A549 (cell line): ENCODE data around the gene CD40LG. TPM values are rescaled to one million over a fixed set of nuclear protein-coding genes. Genes with fewer than 3 reads are reported as not detected.
A peak's percentile ranks its signal among the peaks of the same experiment; 100 is the strongest.

Source experiments
- ATAC-seq, 2 experiments: fragments of 200-7000 bp in 1 of 2; fragments of >200 bp in 1 of 2; cut with Nextera tagmentation in 1 of 2; cut with Tn5 transposase in 1 of 2; 3 replicates each; pipeline versions ENCODE4 v1.8.0 to v1.9.1; 2018 to 2020; ENCODE audit warnings: mild to moderate bottlenecking in 1 of 2, moderate library complexity in 1 of 2
- CTCF ChIA-PET: fragments of 300-600 bp; sonication (Branson Sonifier 250); formaldehyde crosslinking; extraction: SDS; loops from one replicate; lab custom pipeline; 2021; ENCODE audit warnings: antibody characterized with exemption, inconsistent platforms; lab: Yijun Ruan, JAX
- POLR2A ChIA-PET: fragments of 350-600 bp; formaldehyde crosslinking; extraction: SDS; loops from one replicate; lab custom pipeline; 2021; ENCODE audit warnings: antibody characterized with exemption, inconsistent platforms; lab: Yijun Ruan, JAX
- DNase-seq, 2 experiments: peaks; one replicate each; pipeline versions ENCODE4 v3.0.0 to v3.0.0-alpha.2; 2011 to 2016; ENCODE audit warnings: low read depth in 1 of 2, low spot score in 1 of 2
- FAIRE-seq: peaks from 2 replicates; lab custom pipeline; 2011; peaks lifted over from hg19 to GRCh38; lab: Jason Lieb, UNC
- H3K27ac ChIP-seq, 2 experiments: fragments of >200 bp; sonication (Bioruptor Twin); formaldehyde crosslinking; 3 replicates each; pipeline ENCODE4 v1.5.1; 2016 to 2017
- H3K4me1 ChIP-seq: fragments of >200 bp; sonication (Bioruptor Twin); formaldehyde crosslinking; 3 replicates; pipeline ENCODE4 v1.6.1; 2016
- H3K4me2 ChIP-seq: fragments of >200 bp; sonication (Bioruptor Twin); formaldehyde crosslinking; 3 replicates; pipeline ENCODE4 v1.6.1; 2016
- H3K4me3 ChIP-seq: fragments of >200 bp; sonication (Bioruptor Twin); formaldehyde crosslinking; 3 replicates; pipeline ENCODE4 v1.5.1; 2016
- H3K9me3 ChIP-seq: fragments of >200 bp; sonication (Bioruptor Twin); formaldehyde crosslinking; 3 replicates; pipeline ENCODE4 v1.6.1; 2016
- CBX2 ChIP-seq: fragments of 200-600 bp; sonication (generic); IDR thresholded peaks from 2 replicates; pipeline ENCODE4 v1.6.1; 2016; ENCODE audit warnings: low read depth, mild to moderate bottlenecking, borderline replicate concordance
- CEBPB ChIP-seq, 2 experiments: fragments of >200 bp in 1 of 2; sonication (Bioruptor Twin) in 1 of 2; formaldehyde crosslinking in 1 of 2; IDR thresholded peaks; 2 replicates each; pipeline ENCODE4 v1.6.1; 2012 to 2016
- EHF ChIP-seq: fragments of 250-450 bp; sonication (Bioruptor Pico); IDR thresholded peaks from 2 replicates; pipeline ENCODE4 v1.5.0; 2020; ENCODE audit warnings: mild to moderate bottlenecking
- FOSL2 ChIP-seq, 2 experiments: fragments of 450-650 bp in 1 of 2; fragments of >200 bp in 1 of 2; sonication (Bioruptor Twin) in 1 of 2; formaldehyde crosslinking; IDR thresholded peaks; 2 replicates each; pipeline versions ENCODE4 v1.5.0 to v1.6.1; 2016 to 2020; ENCODE audit warnings: mild to moderate bottlenecking in 1 of 2, moderate library complexity in 1 of 2
- GATA3 ChIP-seq: IDR thresholded peaks from 2 replicates; pipeline ENCODE4 v1.6.1; 2012; ENCODE audit warnings: borderline replicate concordance
- HEYL ChIP-seq: fragments of 250-450 bp; sonication (Bioruptor Pico); IDR thresholded peaks from 2 replicates; pipeline ENCODE4 v1.8.0; 2021; ENCODE audit warnings: mild to moderate bottlenecking, moderate library complexity
- MAZ ChIP-seq: fragments of 150-350 bp; IDR thresholded peaks from 2 replicates; pipeline ENCODE4 v1.6.1; 2014; ENCODE audit warnings: antibody characterized with exemption, low read depth, low read length, borderline replicate concordance
- NPAS2 ChIP-seq: fragments of 250-450 bp; sonication (Bioruptor Pico); IDR thresholded peaks from 2 replicates; pipeline ENCODE4 v1.8.0; 2022; ENCODE audit warnings: mild to moderate bottlenecking, moderate library complexity, borderline replicate concordance
- POLR2AphosphoS2 ChIP-seq: conservative IDR thresholded peaks from 2 replicates; pipeline ENCODE4 v1.6.1; 2012; ENCODE audit warnings: low read length, improper control_type of control experiment, inconsistent platforms
- RAD21 ChIP-seq, 2 experiments: fragments of >200 bp in 1 of 2; sonication (Bioruptor Twin) in 1 of 2; formaldehyde crosslinking in 1 of 2; IDR thresholded peaks in 1 of 2; conservative IDR thresholded peaks in 1 of 2; 2 replicates in 1 of 2; 3 replicates in 1 of 2; pipeline ENCODE4 v1.6.1; 2012 to 2018; ENCODE audit warnings: inconsistent platforms in 1 of 2
- RFX5 ChIP-seq: fragments of 450-650 bp; IDR thresholded peaks from 2 replicates; pipeline ENCODE4 v1.7.1; 2014; ENCODE audit warnings: antibody characterized with exemption, mild to moderate bottlenecking, moderate library complexity
- RNF2 ChIP-seq: fragments of 200-600 bp; sonication (generic); IDR thresholded peaks from 2 replicates; pipeline ENCODE4 v1.6.1; 2016; ENCODE audit warnings: low read depth, mild to moderate bottlenecking, antibody characterized with exemption, moderate library complexity, borderline replicate concordance
- SMC3 ChIP-seq: fragments of >200 bp; sonication (Bioruptor Twin); formaldehyde crosslinking; IDR thresholded peaks from 3 replicates; pipeline ENCODE4 v1.6.1; 2018; ENCODE audit warnings: inconsistent platforms
- ZNF302 ChIP-seq: fragments of 250-450 bp; sonication (Bioruptor Pico); IDR thresholded peaks from 2 replicates; pipeline ENCODE4 v1.9.0; 2021; ENCODE audit warnings: inconsistent platforms, mild to moderate bottlenecking, moderate library complexity
- WGBS: methylation state at CpG from one replicate; pipeline ENCODE4 v1.1.6; 2017; ENCODE audit errors: missing lambda C conversion rate; 5-methylcytosine and 5-hydroxymethylcytosine counted together
- polyA plus RNA-seq, 4 experiments: library from polyadenylated mRNA; depleted of rRNA in 3 of 4; stranded (reverse); fragments of >200 nt; fragmentation: RNase III in 1 of 4; extraction: RNeasy Plus Mini Kit Qiagen cat#74134 plus additional on column Dnase treatment in 1 of 4; gene quantifications; 2 replicates in 3 of 4; 3 replicates in 1 of 4; pipeline ENCODE4 v1.2.3, GENCODE V29; 2011 to 2017
- TF ChIP-seq, protein P1 (sequence below): fragments of >200 bp; sonication (Bioruptor Twin); formaldehyde crosslinking; IDR thresholded peaks from 3 replicates; pipeline ENCODE4 v1.5.1; 2016
- TF ChIP-seq, protein P2 (sequence below): fragments of 250-450 bp; sonication (Bioruptor Pico); IDR thresholded peaks from 2 replicates; pipeline ENCODE4 v1.5.0; 2021; ENCODE audit warnings: mild to moderate bottlenecking, moderate library complexity, borderline replicate concordance
- TF ChIP-seq, protein P3 (sequence below): fragments of 450-650 bp; IDR thresholded peaks from 2 replicates; pipeline ENCODE4 v1.6.1; 2014; ENCODE audit warnings: antibody characterized with exemption
- TF ChIP-seq, protein P4 (sequence below): fragments of >200 bp; sonication (Bioruptor Twin); formaldehyde crosslinking; IDR thresholded peaks from 3 replicates; pipeline ENCODE4 v1.6.1; 2016

The CD40LG gene
- polyA plus RNA-seq, 2 of the 4 experiments (the other 2 are of a cell fraction), result not detected

DNA sequence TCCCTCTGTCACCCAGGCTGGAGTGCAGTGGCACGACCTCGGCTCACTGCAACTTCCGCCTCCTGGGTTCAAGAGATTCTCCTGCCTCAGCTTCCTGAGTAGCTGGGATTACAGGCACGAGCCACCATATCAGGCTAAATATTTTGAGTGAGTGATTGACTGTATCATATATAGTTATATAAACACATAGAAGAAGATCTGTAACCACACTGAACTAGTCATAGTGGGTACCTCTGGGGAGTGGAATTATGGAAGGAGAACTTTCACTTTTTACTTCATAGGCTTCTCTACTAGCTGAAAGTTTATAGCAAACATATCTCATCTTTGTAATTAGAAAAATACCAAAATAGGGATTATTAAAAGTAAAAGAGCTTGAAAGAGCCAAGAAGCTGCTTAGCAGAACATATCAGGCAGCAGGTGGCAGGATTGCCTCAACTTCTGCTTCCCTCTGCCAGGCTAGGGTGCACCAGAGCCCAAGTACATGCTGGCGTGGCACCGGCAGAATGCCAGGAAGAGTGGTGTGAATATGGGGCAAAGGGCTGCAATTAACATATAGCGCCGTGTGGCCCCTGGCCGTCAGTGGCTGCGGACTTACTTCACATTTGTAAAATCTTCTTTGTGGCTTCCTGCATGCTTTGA, 39.5 kb upstream of the CD40LG start:
- Histone ChIP-seq H3K4me1 (no peaks in the 10 kb centered on the region), H3K4me2 (no peak overlapping the region), H3K9me3 (no peaks in the 10 kb centered on the region), H3K27ac (no peak overlapping the region), H3K4me3 (no peak overlapping the region)
- WGBS, result 25% methylated on average over 10 of the region's 10 CpGs
- FAIRE-seq (no peak), ATAC-seq (peak in 1 of 2 experiments; percentile 62; a peak in 2 of 6 replicates), DNase-seq (peak in 1 of 2 experiments; percentile 32)
- peak in 1 of 2 experiments; percentile 27; a peak in 1 of 5 replicates for TF ChIP-seq RAD21 (conservative IDR thresholded peaks at IDR 0.05 in 1 of 2, IDR thresholded peaks at IDR 0.05 in 1 of 2)
- TF ChIP-seq, protein P1, sequence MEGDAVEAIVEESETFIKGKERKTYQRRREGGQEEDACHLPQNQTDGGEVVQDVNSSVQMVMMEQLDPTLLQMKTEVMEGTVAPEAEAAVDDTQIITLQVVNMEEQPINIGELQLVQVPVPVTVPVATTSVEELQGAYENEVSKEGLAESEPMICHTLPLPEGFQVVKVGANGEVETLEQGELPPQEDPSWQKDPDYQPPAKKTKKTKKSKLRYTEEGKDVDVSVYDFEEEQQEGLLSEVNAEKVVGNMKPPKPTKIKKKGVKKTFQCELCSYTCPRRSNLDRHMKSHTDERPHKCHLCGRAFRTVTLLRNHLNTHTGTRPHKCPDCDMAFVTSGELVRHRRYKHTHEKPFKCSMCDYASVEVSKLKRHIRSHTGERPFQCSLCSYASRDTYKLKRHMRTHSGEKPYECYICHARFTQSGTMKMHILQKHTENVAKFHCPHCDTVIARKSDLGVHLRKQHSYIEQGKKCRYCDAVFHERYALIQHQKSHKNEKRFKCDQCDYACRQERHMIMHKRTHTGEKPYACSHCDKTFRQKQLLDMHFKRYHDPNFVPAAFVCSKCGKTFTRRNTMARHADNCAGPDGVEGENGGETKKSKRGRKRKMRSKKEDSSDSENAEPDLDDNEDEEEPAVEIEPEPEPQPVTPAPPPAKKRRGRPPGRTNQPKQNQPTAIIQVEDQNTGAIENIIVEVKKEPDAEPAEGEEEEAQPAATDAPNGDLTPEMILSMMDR, result peak; percentile 14; the same call in 1 of the 3 replicates
- TF ChIP-seq HEYL, result no peak
- TF ChIP-seq SMC3, result 0 out of 3 replicates have a peak, but pooled peaks have one; percentile 10
- TF ChIP-seq, protein P2, sequence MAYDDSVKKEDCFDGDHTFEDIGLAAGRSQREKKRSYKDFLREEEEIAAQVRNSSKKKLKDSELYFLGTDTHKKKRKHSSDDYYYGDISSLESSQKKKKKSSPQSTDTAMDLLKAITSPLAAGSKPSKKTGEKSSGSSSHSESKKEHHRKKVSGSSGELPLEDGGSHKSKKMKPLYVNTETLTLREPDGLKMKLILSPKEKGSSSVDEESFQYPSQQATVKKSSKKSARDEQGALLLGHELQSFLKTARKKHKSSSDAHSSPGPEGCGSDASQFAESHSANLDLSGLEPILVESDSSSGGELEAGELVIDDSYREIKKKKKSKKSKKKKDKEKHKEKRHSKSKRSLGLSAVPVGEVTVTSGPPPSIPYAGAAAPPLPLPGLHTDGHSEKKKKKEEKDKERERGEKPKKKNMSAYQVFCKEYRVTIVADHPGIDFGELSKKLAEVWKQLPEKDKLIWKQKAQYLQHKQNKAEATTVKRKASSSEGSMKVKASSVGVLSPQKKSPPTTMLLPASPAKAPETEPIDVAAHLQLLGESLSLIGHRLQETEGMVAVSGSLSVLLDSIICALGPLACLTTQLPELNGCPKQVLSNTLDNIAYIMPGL (CRISPR knock-in tag), result no peak
- TF ChIP-seq GATA3, result no peak
- no peak for TF ChIP-seq EHF (CRISPR knock-in tag)
- POLR2A ChIA-PET, result no interaction called here
- CTCF ChIA-PET, result interaction anchor here (0.9 to 3.1 kb wide), 5 partner anchors 9 to 100 kb away, joined by 3 to 18 read pairs (median 4); no protein-coding TSS in a partner anchor

DNA sequence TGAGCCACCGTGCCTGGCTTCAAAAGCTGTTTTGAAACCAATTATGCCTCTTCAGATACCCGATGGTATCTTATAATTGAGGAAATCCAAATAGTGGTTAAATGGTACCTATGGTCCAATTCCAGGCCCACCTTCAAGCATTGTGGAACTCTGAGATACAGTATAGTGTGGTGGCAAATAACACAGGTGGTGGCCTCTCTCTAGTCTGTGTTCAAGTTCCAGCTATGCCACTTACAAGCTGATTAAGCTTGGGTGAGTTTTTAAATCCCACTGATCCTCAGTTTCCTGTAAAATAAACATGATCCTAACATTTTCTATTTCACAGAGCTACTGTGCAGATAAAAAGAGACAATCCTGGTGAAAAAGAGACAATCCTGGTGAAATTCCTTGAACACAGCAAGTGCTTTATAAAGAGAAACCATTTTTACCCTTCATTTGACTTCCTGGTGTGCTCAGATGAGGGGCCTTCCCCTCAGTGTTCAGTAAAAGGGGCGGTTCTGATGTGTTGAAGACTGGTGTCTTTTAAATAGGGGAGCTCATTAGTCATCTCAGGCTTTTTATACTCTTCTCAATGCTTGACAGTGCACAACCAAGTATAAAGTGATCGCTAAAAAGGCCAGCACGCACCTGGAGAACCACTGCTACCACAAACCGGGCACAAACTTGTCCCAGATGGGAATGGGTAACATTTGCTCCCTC, 30.8 kb upstream of the CD40LG start:
- Histone ChIP-seq H3K27ac (no peak overlapping the region), H3K4me1 (no peaks in the 10 kb centered on the region), H3K9me3 (no peaks in the 10 kb centered on the region), H3K4me3 (no peak overlapping the region), H3K4me2 (no peak overlapping the region)
- ATAC-seq (no peak), FAIRE-seq (no peak), DNase-seq (no peak)
- ChIA-PET CTCF (interaction anchor here (1.0 to 1.7 kb wide), 2 partner anchors 8 to 78 kb away, joined by 5 to 6 read pairs; no protein-coding TSS in a partner anchor), POLR2A (no interaction called here)
- WGBS, result 54% methylated on average over 6 of the region's 6 CpGs
- TF ChIP-seq HEYL, result no peak
- TF ChIP-seq, protein P3, sequence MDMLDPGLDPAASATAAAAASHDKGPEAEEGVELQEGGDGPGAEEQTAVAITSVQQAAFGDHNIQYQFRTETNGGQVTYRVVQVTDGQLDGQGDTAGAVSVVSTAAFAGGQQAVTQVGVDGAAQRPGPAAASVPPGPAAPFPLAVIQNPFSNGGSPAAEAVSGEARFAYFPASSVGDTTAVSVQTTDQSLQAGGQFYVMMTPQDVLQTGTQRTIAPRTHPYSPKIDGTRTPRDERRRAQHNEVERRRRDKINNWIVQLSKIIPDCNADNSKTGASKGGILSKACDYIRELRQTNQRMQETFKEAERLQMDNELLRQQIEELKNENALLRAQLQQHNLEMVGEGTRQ, result no peak
- no peak for TF ChIP-seq ZNF302 (CRISPR knock-in tag)
- TF ChIP-seq, protein P2 (CRISPR knock-in tag), result no peak
- no peak for TF ChIP-seq CEBPB (IDR thresholded peaks at IDR 0.05)
- no peak for TF ChIP-seq GATA3
- no peak for TF ChIP-seq RNF2

DNA sequence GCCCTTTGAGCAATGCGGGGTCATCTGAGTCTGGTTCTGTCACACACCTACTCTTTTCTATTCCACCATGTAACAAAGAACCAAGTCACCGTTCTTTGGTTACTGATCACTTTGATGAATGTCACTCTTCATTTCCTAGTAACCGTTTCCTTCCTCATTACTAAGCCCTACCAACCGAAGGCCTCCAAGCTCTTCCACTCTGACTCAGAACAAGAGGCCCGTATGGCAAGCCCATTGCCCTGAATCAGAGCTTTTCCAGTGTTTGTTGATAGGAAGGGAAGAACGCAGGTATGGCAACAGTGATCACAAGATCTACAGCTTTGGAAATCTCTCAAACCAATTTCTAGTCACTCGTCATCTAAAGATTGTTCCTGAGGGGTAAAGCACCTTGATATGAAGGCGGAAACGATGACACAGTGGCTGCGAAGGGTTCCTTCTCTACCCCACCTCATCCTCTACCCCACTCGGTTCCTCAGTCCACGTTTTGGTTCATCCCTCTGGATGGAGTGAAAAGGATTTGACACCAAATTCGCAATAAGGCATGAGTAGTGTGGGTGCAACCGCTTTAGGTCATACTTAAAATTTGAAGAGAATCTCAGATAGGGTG, 28.0 kb upstream of the CD40LG start:
- Histone ChIP-seq H3K4me1 (no peaks in the 10 kb centered on the region), H3K4me3 (no peak overlapping the region), H3K27ac (no peak overlapping the region), H3K9me3 (no peaks in the 10 kb centered on the region), H3K4me2 (no peak overlapping the region)
- WGBS, result 38% methylated on average over 14 of the region's 14 CpGs
- CTCF ChIA-PET, result no interaction called here
- no peak for DNase-seq
- POLR2A ChIA-PET, result no interaction called here
- no peak for ATAC-seq
- peak; percentile 73 for FAIRE-seq
- TF ChIP-seq NPAS2 (CRISPR knock-in tag), result no peak
- no peak for TF ChIP-seq FOSL2 (IDR thresholded peaks at IDR 0.05)
- no peak for TF ChIP-seq FOSL2 (CRISPR knock-in tag; IDR thresholded peaks at IDR 0.05)
- TF ChIP-seq, protein P4, sequence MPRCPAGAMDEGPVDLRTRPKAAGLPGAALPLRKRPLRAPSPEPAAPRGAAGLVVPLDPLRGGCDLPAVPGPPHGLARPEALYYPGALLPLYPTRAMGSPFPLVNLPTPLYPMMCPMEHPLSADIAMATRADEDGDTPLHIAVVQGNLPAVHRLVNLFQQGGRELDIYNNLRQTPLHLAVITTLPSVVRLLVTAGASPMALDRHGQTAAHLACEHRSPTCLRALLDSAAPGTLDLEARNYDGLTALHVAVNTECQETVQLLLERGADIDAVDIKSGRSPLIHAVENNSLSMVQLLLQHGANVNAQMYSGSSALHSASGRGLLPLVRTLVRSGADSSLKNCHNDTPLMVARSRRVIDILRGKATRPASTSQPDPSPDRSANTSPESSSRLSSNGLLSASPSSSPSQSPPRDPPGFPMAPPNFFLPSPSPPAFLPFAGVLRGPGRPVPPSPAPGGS, result no peak
- TF ChIP-seq CBX2, result no peak
- TF ChIP-seq, protein P2 (CRISPR knock-in tag), result no peak
- no peak for TF ChIP-seq RNF2
- TF ChIP-seq RFX5, result no peak
- no peak for TF ChIP-seq POLR2AphosphoS2
- TF ChIP-seq MAZ, result no peak
